ENCODE measurements around the gene WARS2.

WARS2 gene

GRCh38 chr1:119101563-119101962 lies 38.9 kb downstream of the WARS2 start:
- peak; percentile 53 to 81 for DNase-seq
- Histone ChIP-seq H3K9ac (ENCODE audit: low read length) (no peak overlapping the region), H3K9me3 (ENCODE audit: insufficient read depth, low read depth, low read length) (no peaks in the 10 kb centered on the region), H3K23ac (ENCODE audit: low read length) (no peak overlapping the region), H2AK5ac (ENCODE audit: low read length) (no peak overlapping the region), H3K14ac (ENCODE audit: low read length) (no peak overlapping the region), H3K4ac (ENCODE audit: low read depth, low read length) (no peak overlapping the region), H2BK120ac (ENCODE audit: insufficient read depth, low read length, poor library complexity) (no peak overlapping the region), H3K79me1 (ENCODE audit: low read length) (no peaks in the 10 kb centered on the region), H4K8ac (ENCODE audit: low read depth, low read length) (no peak overlapping the region), H2AFZ (ENCODE audit: insufficient read depth, low read length, poor library complexity) (no peak overlapping the region), H3K79me2 (ENCODE audit: control insufficient read depth, insufficient read depth, low read length, poor library complexity) (no peaks in the 10 kb centered on the region), H3K4me1 (ENCODE audit: control insufficient read depth in 1 of 2, insufficient read depth in 2 of 2, low read length in 2 of 2) (no peaks in the 10 kb centered on the region), H3K27ac (ENCODE audit: low read depth, low read length) (no peak overlapping the region), H2BK5ac (ENCODE audit: low read depth, low read length, poor library complexity) (no peak overlapping the region), H4K91ac (ENCODE audit: low read depth, low read length) (no peak overlapping the region), H3K4me3 (ENCODE audit: low read depth, low read length) (no peak overlapping the region), H3K4me2 (ENCODE audit: low read length) (no peak overlapping the region), H3K18ac (ENCODE audit: low read length) (no peak overlapping the region), H3K36me3 (ENCODE audit: control insufficient read depth in 1 of 2, insufficient read depth in 2 of 2, low read length in 2 of 2) (no peaks in the 10 kb centered on the region), H3K27me3 (ENCODE audit: insufficient read depth, low read length) (no peaks in the 10 kb centered on the region), H4K12ac (ENCODE audit: low read depth, low read length) (no peak overlapping the region), H2BK12ac (ENCODE audit: low read length) (no peak overlapping the region)
- no CpG with 5 or more reads among the region's 1 CpG for WGBS (ENCODE audit: extremely low coverage, insufficient coverage, insufficient read length)

- Histone ChIP-seq H2BK5ac (ENCODE audit: low read depth, low read length, poor library complexity) (no peak overlapping the region), H4K12ac (ENCODE audit: low read depth, low read length) (no peak overlapping the region), H3K79me2 (ENCODE audit: control insufficient read depth, insufficient read depth, low read length, poor library complexity) (no peaks in the 10 kb centered on the region), H3K9me3 (ENCODE audit: insufficient read depth, low read depth, low read length) (no peaks in the 10 kb centered on the region), H3K4ac (ENCODE audit: low read depth, low read length) (no peak overlapping the region), H3K23ac (ENCODE audit: low read length) (no peak overlapping the region), H3K79me1 (ENCODE audit: low read length) (no peaks in the 10 kb centered on the region), H4K91ac (ENCODE audit: low read depth, low read length) (no peak overlapping the region), H3K18ac (ENCODE audit: low read length) (no peak overlapping the region), H4K8ac (ENCODE audit: low read depth, low read length) (no peak overlapping the region), H2AK5ac (ENCODE audit: low read length) (no peak overlapping the region), H2AFZ (ENCODE audit: insufficient read depth, low read length, poor library complexity) (no peak overlapping the region), H2BK120ac (ENCODE audit: insufficient read depth, low read length, poor library complexity) (no peak overlapping the region), H2BK12ac (ENCODE audit: low read length) (no peak overlapping the region), H3K27me3 (ENCODE audit: insufficient read depth, low read length) (no peaks in the 10 kb centered on the region), H3K4me1 (ENCODE audit: control insufficient read depth in 1 of 2, insufficient read depth in 2 of 2, low read length in 2 of 2) (no peaks in the 10 kb centered on the region), H3K27ac (ENCODE audit: low read depth, low read length) (no peak overlapping the region), H3K4me3 (ENCODE audit: low read depth, low read length) (no peak overlapping the region), H3K9ac (ENCODE audit: low read length) (no peak overlapping the region), H3K4me2 (ENCODE audit: low read length) (no peak overlapping the region), H3K36me3 (ENCODE audit: control insufficient read depth in 1 of 2, insufficient read depth in 2 of 2, low read length in 2 of 2) (no peaks in the 10 kb centered on the region), H3K14ac (ENCODE audit: low read length) (no peak overlapping the region)
- no peak for DNase-seq
Observed at GRCh38 chr1:119099775-119100174, 40.7 kb downstream of the WARS2 start.

GRCh38 chr1:119097380-119097779 lies 43.1 kb downstream of the WARS2 start:
- Histone ChIP-seq H2BK5ac (ENCODE audit: low read depth, low read length, poor library complexity) (no peak overlapping the region), H3K23ac (ENCODE audit: low read length) (no peak overlapping the region), H4K91ac (ENCODE audit: low read depth, low read length) (no peak overlapping the region), H3K4ac (ENCODE audit: low read depth, low read length) (no peak overlapping the region), H3K79me2 (ENCODE audit: control insufficient read depth, insufficient read depth, low read length, poor library complexity) (peaks cover 2% of the 10 kb centered on the region), H3K27me3 (ENCODE audit: insufficient read depth, low read length) (no peaks in the 10 kb centered on the region), H4K8ac (ENCODE audit: low read depth, low read length) (no peak overlapping the region), H3K4me3 (ENCODE audit: low read depth, low read length) (no peak overlapping the region), H3K14ac (ENCODE audit: low read length) (no peak overlapping the region), H3K9ac (ENCODE audit: low read length) (no peak overlapping the region), H3K9me3 (ENCODE audit: insufficient read depth, low read depth, low read length) (no peaks in the 10 kb centered on the region), H3K4me2 (ENCODE audit: low read length) (no peak overlapping the region), H3K4me1 (ENCODE audit: control insufficient read depth in 1 of 2, insufficient read depth in 2 of 2, low read length in 2 of 2) (peaks cover 2% of the 10 kb centered on the region in 2 experiments), H3K18ac (ENCODE audit: low read length) (no peak overlapping the region), H4K12ac (ENCODE audit: low read depth, low read length) (no peak overlapping the region), H2AK5ac (ENCODE audit: low read length) (no peak overlapping the region), H2BK120ac (ENCODE audit: insufficient read depth, low read length, poor library complexity) (no peak overlapping the region), H2AFZ (ENCODE audit: insufficient read depth, low read length, poor library complexity) (no peak overlapping the region), H3K79me1 (ENCODE audit: low read length) (peaks cover 2% of the 10 kb centered on the region), H3K36me3 (ENCODE audit: control insufficient read depth in 1 of 2, insufficient read depth in 2 of 2, low read length in 2 of 2) (no peaks in the 10 kb centered on the region), H2BK12ac (ENCODE audit: low read length) (no peak overlapping the region), H3K27ac (ENCODE audit: low read depth, low read length) (no peak overlapping the region)
- WGBS (ENCODE audit: extremely low coverage, insufficient coverage, insufficient read length): no CpG with 5 or more reads among the region's 3 CpGs
- DNase-seq: no peak

- H4K12ac ChIP-seq (ENCODE audit: low read depth, low read length): no peak overlapping the region
- H3K4ac ChIP-seq (ENCODE audit: low read depth, low read length): no peak overlapping the region
- H3K27me3 ChIP-seq (ENCODE audit: insufficient read depth, low read length): no peaks in the 10 kb centered on the region
- peaks cover 2% of the 10 kb centered on the region for H3K79me2 ChIP-seq (ENCODE audit: control insufficient read depth, insufficient read depth, low read length, poor library complexity)
- peaks cover 2 to 5% of the 10 kb centered on the region in 2 experiments for H3K4me1 ChIP-seq (ENCODE audit: control insufficient read depth in 1 of 2, insufficient read depth in 2 of 2, low read length in 2 of 2)
- H3K9me3 ChIP-seq (ENCODE audit: insufficient read depth, low read depth, low read length): no peaks in the 10 kb centered on the region
- H3K14ac ChIP-seq (ENCODE audit: low read length): no peak overlapping the region
- H3K4me2 ChIP-seq (ENCODE audit: low read length): no peak overlapping the region
- H3K36me3 ChIP-seq (ENCODE audit: control insufficient read depth in 1 of 2, insufficient read depth in 2 of 2, low read length in 2 of 2): no peaks in the 10 kb centered on the region
- no CpG with 5 or more reads among the region's 1 CpG for WGBS (ENCODE audit: extremely low coverage, insufficient coverage, insufficient read length)
- H3K4me3 ChIP-seq (ENCODE audit: low read depth, low read length): no peak overlapping the region
- no peak for DNase-seq
- H3K23ac ChIP-seq (ENCODE audit: low read length): no peak overlapping the region
- peak overlapping the region; percentile 37 for H3K27ac ChIP-seq (ENCODE audit: low read depth, low read length)
- no peak overlapping the region for H3K9ac ChIP-seq (ENCODE audit: low read length)
- H3K79me1 ChIP-seq (ENCODE audit: low read length): peaks cover 2% of the 10 kb centered on the region
- H2BK5ac ChIP-seq (ENCODE audit: low read depth, low read length, poor library complexity): no peak overlapping the region
- H4K8ac ChIP-seq (ENCODE audit: low read depth, low read length): no peak overlapping the region
- H2BK120ac ChIP-seq (ENCODE audit: insufficient read depth, low read length, poor library complexity): no peak overlapping the region
- H2AK5ac ChIP-seq (ENCODE audit: low read length): no peak overlapping the region
- H3K18ac ChIP-seq (ENCODE audit: low read length): no peak overlapping the region
- H4K91ac ChIP-seq (ENCODE audit: low read depth, low read length): no peak overlapping the region
- no peak overlapping the region for H2AFZ ChIP-seq (ENCODE audit: insufficient read depth, low read length, poor library complexity)
- peak overlapping the region; percentile 89 for H2BK12ac ChIP-seq (ENCODE audit: low read length)
Observed at GRCh38 chr1:119093721-119094120, 46.7 kb downstream of the WARS2 start.

Measured in trophoblast cell (in vitro differentiated cells and primary cell).